ENCODE results near the gene TMEM42. TPM values are rescaled to one million over a fixed set of nuclear protein-coding genes. Genes with fewer than 3 reads are reported as not detected.

TMEM42 gene
- total and polyA plus RNA-seq, 2 of the 13 experiments (the other 11 are each of a cell fraction or from before 2014, with no cell fraction given), result 5.5 to 24.5 TPM

DNA sequence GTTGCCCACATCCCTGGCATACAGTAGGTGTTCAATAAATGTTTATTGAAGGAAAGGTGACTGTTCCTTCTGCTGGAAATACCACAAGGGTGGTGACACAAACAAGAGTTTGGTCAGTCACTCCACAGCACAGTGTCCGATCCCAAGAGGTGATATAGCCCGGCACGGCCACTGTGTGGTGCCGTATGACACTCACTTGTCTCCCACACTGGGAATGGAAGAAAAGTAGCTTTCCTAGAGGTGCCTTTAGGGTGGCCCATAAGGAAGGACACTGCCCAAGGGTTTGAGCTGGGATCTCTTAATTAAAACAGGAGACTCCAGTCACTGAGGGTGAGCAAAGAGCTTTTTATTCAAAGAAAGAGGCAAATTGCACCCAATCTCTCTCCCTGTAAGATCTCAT is 53.2 kb downstream of the TMEM42 start:
- ChIA-PET CTCF (ENCODE audit: low intra/inter-chr PET ratio, low total read pairs) (no interaction called here), POLR2A (no interaction called here)
- FAIRE-seq (peak; percentile 71), ATAC-seq (peak; percentile 86), DNase-seq (ENCODE audit: low spot score) (no peak)
- BruUV-seq (replicated peaks), result no TSS peak
- Histone ChIP-seq H3K27me3 (ENCODE audit: control insufficient read depth in 1 of 2, insufficient read depth in 2 of 2, low read length in 2 of 2) (no peaks in the 10 kb centered on the region), H3K36me3 (replicated peaks in 1 of 2; ENCODE audit: control insufficient read depth in 1 of 2, insufficient read depth in 2 of 2, low read length in 2 of 2) (0 out of 5 replicates have a peak, but pooled peaks cover 0 to under 1% of the 10 kb centered on the region in 2 experiments), H2AFZ (ENCODE audit: low read length) (no peak overlapping the region), H3K4me3 (replicated peaks in 1 of 3; ENCODE audit: insufficient read depth in 1 of 3, low read depth in 2 of 3, low read length in 3 of 3) (no peak overlapping the region), H3K9me3 (ENCODE audit: low read length) (no peaks in the 10 kb centered on the region), H3K79me2 (ENCODE audit: insufficient read depth, low read length) (no peaks in the 10 kb centered on the region), H3K4me2 (ENCODE audit: low read depth, low read length) (no peak overlapping the region), H3K9ac (ENCODE audit: insufficient read depth, low read depth, low read length) (no peak overlapping the region), H4K20me1 (ENCODE audit: insufficient read depth, low read length) (no peaks in the 10 kb centered on the region), H3K4me1 (ENCODE audit: insufficient read depth, low read length) (no peaks in the 10 kb centered on the region), H3K27ac (ENCODE audit: extremely low read length, insufficient read depth, low read length) (no peak overlapping the region)
- WGBS (ENCODE audit: low lambda C conversion rate), result 43% methylated on average over 4 of the region's 4 CpGs
- intact Hi-C loops (cut with micrococcal nuclease; ENCODE audit: unreplicated experiment) (loop anchor here (1.0 kb wide), 1 partner anchor 383 kb away; no protein-coding TSS in a partner anchor), in situ Hi-C loops (cut with HindIII; ENCODE audit: extremely low pct_ligation_motif_present, low pct_unique_long_range_greater_than_20kb) (loop anchor here (5.0 kb wide), 1 partner anchor 378 kb away; no protein-coding TSS in a partner anchor)
- TF ChIP-seq, protein P1, sequence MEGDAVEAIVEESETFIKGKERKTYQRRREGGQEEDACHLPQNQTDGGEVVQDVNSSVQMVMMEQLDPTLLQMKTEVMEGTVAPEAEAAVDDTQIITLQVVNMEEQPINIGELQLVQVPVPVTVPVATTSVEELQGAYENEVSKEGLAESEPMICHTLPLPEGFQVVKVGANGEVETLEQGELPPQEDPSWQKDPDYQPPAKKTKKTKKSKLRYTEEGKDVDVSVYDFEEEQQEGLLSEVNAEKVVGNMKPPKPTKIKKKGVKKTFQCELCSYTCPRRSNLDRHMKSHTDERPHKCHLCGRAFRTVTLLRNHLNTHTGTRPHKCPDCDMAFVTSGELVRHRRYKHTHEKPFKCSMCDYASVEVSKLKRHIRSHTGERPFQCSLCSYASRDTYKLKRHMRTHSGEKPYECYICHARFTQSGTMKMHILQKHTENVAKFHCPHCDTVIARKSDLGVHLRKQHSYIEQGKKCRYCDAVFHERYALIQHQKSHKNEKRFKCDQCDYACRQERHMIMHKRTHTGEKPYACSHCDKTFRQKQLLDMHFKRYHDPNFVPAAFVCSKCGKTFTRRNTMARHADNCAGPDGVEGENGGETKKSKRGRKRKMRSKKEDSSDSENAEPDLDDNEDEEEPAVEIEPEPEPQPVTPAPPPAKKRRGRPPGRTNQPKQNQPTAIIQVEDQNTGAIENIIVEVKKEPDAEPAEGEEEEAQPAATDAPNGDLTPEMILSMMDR (CRISPR knock-in tag; IDR thresholded peaks at IDR 0.05), result peak; percentile 55
- TF ChIP-seq ZFYVE20 (CRISPR knock-in tag; IDR thresholded peaks at IDR 0.05; ENCODE audit: borderline replicate concordance, low read depth) (no peak), ZNF615 (CRISPR knock-in tag; IDR thresholded peaks at IDR 0.05; ENCODE audit: borderline replicate concordance) (no peak), STAG1 (CRISPR knock-in tag; IDR thresholded peaks at IDR 0.05) (peak; percentile 42; the same call in 1 of the 2 replicates), ZNF652 (CRISPR knock-in tag; IDR thresholded peaks at IDR 0.05; ENCODE audit: borderline replicate concordance, low read depth) (no peak), ZNF296 (CRISPR knock-in tag; conservative IDR thresholded peaks at IDR 0.05) (no peak)
- TF ChIP-seq, protein P2, sequence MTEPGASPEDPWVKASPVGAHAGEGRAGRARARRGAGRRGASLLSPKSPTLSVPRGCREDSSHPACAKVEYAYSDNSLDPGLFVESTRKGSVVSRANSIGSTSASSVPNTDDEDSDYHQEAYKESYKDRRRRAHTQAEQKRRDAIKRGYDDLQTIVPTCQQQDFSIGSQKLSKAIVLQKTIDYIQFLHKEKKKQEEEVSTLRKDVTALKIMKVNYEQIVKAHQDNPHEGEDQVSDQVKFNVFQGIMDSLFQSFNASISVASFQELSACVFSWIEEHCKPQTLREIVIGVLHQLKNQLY (CRISPR knock-in tag; IDR thresholded peaks at IDR 0.05), result no peak

MicroRNAs within 50 kb of the gene (microRNA counts, 767-probe panel; counts per million panel counts)
- not detected for microRNA hsa-miR-564

Other genes starting within 250 kb of the TMEM42 start
- gene ZNF197, start 236.9 kb upstream of the TMEM42 start, total RNA-seq (2016; rRNA removed; fragmentation: Illumina TruSeq; extraction: Trizol), result 6.8 and 9.9 TPM in 2 replicates
- gene ZNF197, start 236.9 kb upstream of the TMEM42 start, polyA plus RNA-seq (2011; rRNA removed), result 1.8 and 2.6 TPM in 2 replicates
- 0.22 and 0.62 TPM in 2 replicates for gene ZNF35, start 213.2 kb upstream of the TMEM42 start, total RNA-seq (2016; rRNA removed; fragmentation: Illumina TruSeq; extraction: Trizol)
- 0.18 and 0.20 TPM in 2 replicates for gene ZNF35, start 213.2 kb upstream of the TMEM42 start, polyA plus RNA-seq (2011; rRNA removed)
- not detected in 2 replicates for gene ZNF502, start 149.3 kb upstream of the TMEM42 start, total RNA-seq (2016; rRNA removed; fragmentation: Illumina TruSeq; extraction: Trizol)
- gene ZNF502, start 149.3 kb upstream of the TMEM42 start, polyA plus RNA-seq (2011; rRNA removed), result not detected in 2 replicates
- 2.8 and 4.1 TPM in 2 replicates for gene ZNF501, start 132.3 kb upstream of the TMEM42 start, total RNA-seq (2016; rRNA removed; fragmentation: Illumina TruSeq; extraction: Trizol)
- 1.4 and 2.4 TPM in 2 replicates for gene ZNF501, start 132.3 kb upstream of the TMEM42 start, polyA plus RNA-seq (2011; rRNA removed)
- gene KIAA1143, start 100.3 kb upstream of the TMEM42 start, total RNA-seq (2016; rRNA removed; fragmentation: Illumina TruSeq; extraction: Trizol), result 27.2 and 49.0 TPM in 2 replicates
- 8.3 and 9.9 TPM in 2 replicates for gene KIAA1143, start 100.3 kb upstream of the TMEM42 start, polyA plus RNA-seq (2011; rRNA removed)
- gene KIF15, start 100.1 kb upstream of the TMEM42 start, total RNA-seq (2016; rRNA removed; fragmentation: Illumina TruSeq; extraction: Trizol), result 33.8 and 55.1 TPM in 2 replicates
- 2.7 and 4.8 TPM in 2 replicates for gene KIF15, start 100.1 kb upstream of the TMEM42 start, polyA plus RNA-seq (2011; rRNA removed)
- 0.15 and 0.18 TPM in 2 replicates for gene TGM4, start 12.7 kb downstream of the TMEM42 start, total RNA-seq (2016; rRNA removed; fragmentation: Illumina TruSeq; extraction: Trizol)
- 0.07 and 0.10 TPM in 2 replicates for gene TGM4, start 12.7 kb downstream of the TMEM42 start, polyA plus RNA-seq (2011; rRNA removed)
- 40.8 and 44.1 TPM in 2 replicates for gene ZDHHC3, start 114.3 kb downstream of the TMEM42 start, total RNA-seq (2016; rRNA removed; fragmentation: Illumina TruSeq; extraction: Trizol)
- gene ZDHHC3, start 114.3 kb downstream of the TMEM42 start, polyA plus RNA-seq (2011; rRNA removed), result 63.2 and 65.7 TPM in 2 replicates
- 74.7 and 81.9 TPM in 2 replicates for gene EXOSC7, start 114.3 kb downstream of the TMEM42 start, total RNA-seq (2016; rRNA removed; fragmentation: Illumina TruSeq; extraction: Trizol)
- 56.8 and 68.3 TPM in 2 replicates for gene EXOSC7, start 114.3 kb downstream of the TMEM42 start, polyA plus RNA-seq (2011; rRNA removed)
- gene CLEC3B, start 164.4 kb downstream of the TMEM42 start, total RNA-seq (2016; rRNA removed; fragmentation: Illumina TruSeq; extraction: Trizol), result not detected in 2 replicates
- 0.07 and 0.10 TPM in 2 replicates for gene CLEC3B, start 164.4 kb downstream of the TMEM42 start, polyA plus RNA-seq (2011; rRNA removed)